ENCODE data around the gene DGKG. TPM values are rescaled to one million over a fixed set of nuclear protein-coding genes. Genes with fewer than 3 reads are reported as not detected.

Gene DGKG
- total RNA-seq, 1 donor from 2014 or later = 0.04 TPM

DNA sequence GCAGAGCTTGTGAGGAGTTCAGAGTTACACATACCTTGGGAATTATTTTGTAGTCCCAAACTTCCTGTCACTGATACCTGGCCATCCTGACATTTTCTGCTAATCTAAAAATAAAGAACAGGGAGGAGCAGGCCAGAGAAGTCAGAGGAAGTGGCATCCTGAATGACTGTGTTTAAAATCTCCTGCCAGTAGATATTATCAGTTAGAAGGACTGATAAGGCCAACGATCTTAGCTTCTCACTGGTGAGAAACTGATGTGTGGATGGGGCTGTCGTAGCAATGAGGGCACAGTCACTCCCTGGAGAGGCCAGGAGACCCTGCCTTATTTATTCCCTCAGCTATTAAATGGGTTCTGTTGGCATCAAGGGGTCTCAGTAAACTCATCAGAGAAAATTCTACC, 115.1 kb downstream of the DGKG start:
- TF ChIP-seq, protein P1, sequence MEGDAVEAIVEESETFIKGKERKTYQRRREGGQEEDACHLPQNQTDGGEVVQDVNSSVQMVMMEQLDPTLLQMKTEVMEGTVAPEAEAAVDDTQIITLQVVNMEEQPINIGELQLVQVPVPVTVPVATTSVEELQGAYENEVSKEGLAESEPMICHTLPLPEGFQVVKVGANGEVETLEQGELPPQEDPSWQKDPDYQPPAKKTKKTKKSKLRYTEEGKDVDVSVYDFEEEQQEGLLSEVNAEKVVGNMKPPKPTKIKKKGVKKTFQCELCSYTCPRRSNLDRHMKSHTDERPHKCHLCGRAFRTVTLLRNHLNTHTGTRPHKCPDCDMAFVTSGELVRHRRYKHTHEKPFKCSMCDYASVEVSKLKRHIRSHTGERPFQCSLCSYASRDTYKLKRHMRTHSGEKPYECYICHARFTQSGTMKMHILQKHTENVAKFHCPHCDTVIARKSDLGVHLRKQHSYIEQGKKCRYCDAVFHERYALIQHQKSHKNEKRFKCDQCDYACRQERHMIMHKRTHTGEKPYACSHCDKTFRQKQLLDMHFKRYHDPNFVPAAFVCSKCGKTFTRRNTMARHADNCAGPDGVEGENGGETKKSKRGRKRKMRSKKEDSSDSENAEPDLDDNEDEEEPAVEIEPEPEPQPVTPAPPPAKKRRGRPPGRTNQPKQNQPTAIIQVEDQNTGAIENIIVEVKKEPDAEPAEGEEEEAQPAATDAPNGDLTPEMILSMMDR (IDR thresholded peaks at IDR 0.05; ENCODE audit: unreplicated experiment) = no peak
- no peaks in the 10 kb centered on the region for H3K4me1 Mint-ChIP-seq
- H3K36me3 Mint-ChIP-seq = no peaks in the 10 kb centered on the region
- H3K4me3 Mint-ChIP-seq = no peak overlapping the region
- H3K27ac Mint-ChIP-seq = no peak overlapping the region
- H3K9me3 Mint-ChIP-seq = no peaks in the 10 kb centered on the region
- DNase-seq (ENCODE audit: low spot score in 2 of 2, unreplicated experiment in 2 of 2) = no peak
- peaks cover 33% of the 10 kb centered on the region for H3K27me3 Mint-ChIP-seq (ENCODE audit: low read depth)

DNA sequence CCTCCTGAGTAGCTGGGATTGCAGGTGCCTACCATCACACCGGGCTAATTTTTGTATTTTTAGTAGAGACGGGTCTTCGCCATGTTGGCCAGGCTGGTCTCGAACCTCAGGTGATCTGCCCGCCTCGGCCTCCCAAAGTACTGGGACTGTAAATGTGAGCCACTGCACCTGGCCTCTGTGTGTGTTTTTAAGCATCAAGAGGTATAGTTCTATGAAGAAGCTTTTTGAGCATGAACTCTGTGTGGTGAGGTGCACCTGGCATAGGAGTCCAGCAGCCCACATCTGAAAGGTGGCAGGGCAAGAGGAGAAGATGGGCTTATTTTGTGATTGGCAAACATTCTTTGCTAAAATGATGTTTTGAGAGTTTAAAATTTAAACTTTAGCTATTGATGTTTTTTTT, 118.0 kb downstream of the DGKG start:
- DNase-seq (ENCODE audit: low spot score in 2 of 2, unreplicated experiment in 2 of 2) = no peak
- H3K4me1 Mint-ChIP-seq = no peaks in the 10 kb centered on the region
- H3K9me3 Mint-ChIP-seq = no peaks in the 10 kb centered on the region
- H3K36me3 Mint-ChIP-seq = no peaks in the 10 kb centered on the region
- TF ChIP-seq, protein P1 (IDR thresholded peaks at IDR 0.05; ENCODE audit: unreplicated experiment) = no peak
- H3K27me3 Mint-ChIP-seq (ENCODE audit: low read depth) = peaks cover 17% of the 10 kb centered on the region
- no peak overlapping the region for H3K27ac Mint-ChIP-seq
- H3K4me3 Mint-ChIP-seq = no peak overlapping the region

DNA sequence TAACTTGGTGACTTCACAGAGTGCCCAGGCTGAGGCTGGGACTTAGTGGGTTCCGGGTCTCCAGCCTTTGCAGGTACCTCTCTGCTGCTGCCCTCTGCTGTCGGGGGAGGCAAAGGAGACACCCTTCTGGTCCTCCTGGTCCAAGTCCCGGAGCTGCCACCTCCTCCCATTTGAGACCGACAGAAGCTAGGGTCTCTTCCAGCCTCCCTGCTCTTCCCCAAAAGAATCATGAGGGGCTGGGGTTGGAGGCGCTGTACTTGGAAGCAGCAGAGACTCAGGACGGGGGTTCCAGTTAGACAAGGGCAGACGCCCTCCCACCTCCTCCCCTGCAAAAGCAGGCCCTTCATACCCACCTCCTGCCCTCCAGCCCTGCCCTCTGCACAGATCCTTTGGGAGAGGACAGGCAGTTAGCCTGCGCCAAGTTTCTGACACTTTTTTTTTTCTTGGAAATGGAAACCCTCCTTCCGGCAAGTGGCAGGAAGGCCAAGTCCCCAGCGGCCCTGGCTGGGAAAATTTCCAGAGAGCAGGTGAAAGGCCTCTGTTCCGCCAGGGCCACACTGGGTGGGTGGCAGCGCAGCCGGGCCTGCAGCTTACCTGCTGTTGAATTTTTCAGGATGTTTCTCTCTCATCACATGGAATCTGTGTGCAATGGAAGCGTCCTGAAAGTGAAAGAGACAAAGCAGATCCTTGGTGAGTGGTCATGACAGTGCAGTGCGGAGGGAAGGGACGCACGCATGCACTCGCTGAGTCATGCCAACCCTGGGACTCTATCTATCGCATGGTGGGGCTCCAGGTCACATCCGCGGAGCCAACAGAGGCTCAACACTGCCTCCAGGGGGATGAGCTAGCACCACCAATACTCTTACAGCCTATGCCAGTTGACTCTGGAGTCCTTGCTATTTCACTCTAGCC, 119.9 kb downstream of the DGKG start:
- Mint-ChIP-seq H3K36me3 (no peaks in the 10 kb centered on the region), H3K27ac (no peak overlapping the region), H3K4me1 (no peaks in the 10 kb centered on the region), H3K4me3 (no peak overlapping the region), H3K9me3 (no peaks in the 10 kb centered on the region), H3K27me3 (ENCODE audit: low read depth) (peaks cover 2% of the 10 kb centered on the region)
- TF ChIP-seq, protein P1 (IDR thresholded peaks at IDR 0.05; ENCODE audit: unreplicated experiment) = no peak
- no peak for DNase-seq (ENCODE audit: low spot score in 2 of 2, unreplicated experiment in 2 of 2)

DNA sequence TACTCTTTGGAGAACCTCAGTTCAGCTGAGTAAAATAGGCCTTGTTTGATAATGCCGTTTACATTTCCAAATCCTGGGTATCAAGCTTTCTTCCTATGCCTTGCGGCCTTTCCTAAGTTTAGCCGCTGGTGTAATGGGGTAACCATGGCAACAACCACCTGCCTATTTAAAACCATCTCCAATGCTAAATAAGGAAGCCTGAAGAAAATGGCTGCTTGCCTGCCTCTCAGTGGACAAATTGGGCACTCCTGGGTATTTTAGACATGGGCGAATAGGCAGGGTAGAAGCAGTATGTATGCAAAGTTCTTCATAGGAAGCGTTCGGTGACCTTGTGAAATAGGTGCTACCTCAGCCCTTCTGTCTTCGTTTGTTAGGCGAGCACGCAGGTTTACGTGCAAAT, 122.7 kb downstream of the DGKG start:
- Mint-ChIP-seq H3K27ac (no peak overlapping the region), H3K4me3 (no peak overlapping the region)

DNA sequence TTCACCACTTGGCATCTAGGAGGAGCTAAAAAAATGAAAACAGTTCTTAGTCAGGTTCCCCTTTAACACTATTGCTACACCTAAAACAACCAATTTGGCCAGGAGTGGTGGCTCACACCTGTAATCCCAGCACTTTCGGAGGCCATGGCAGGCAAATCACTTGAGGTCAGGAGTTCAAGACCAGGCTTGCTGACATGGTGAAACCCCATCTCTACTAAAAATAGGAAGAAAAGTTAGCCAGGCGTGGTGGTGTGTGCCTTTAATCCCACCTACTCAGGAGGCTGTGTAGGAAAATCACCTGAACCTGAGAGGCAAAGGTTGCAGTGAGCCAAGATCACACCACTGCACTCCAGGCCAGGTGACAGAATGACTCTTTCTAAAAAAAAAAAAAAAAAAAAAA, 124.1 kb downstream of the DGKG start:
- H3K4me1 Mint-ChIP-seq = peaks cover 4% of the 10 kb centered on the region
- H3K4me3 Mint-ChIP-seq = no peak overlapping the region
- H3K9me3 Mint-ChIP-seq = no peaks in the 10 kb centered on the region
- no peaks in the 10 kb centered on the region for H3K36me3 Mint-ChIP-seq
- TF ChIP-seq, protein P1 (IDR thresholded peaks at IDR 0.05; ENCODE audit: unreplicated experiment) = no peak
- no peak for DNase-seq (ENCODE audit: low spot score in 2 of 2, unreplicated experiment in 2 of 2)
- H3K27ac Mint-ChIP-seq = no peak overlapping the region
- H3K27me3 Mint-ChIP-seq (ENCODE audit: low read depth) = peaks cover 11% of the 10 kb centered on the region

More for the DNA sequence above, 122.7 kb downstream of the DGKG start:
- H3K27me3 Mint-ChIP-seq (ENCODE audit: low read depth) = peaks cover 10% of the 10 kb centered on the region
- no peaks in the 10 kb centered on the region for H3K9me3 Mint-ChIP-seq
- DNase-seq (ENCODE audit: low spot score in 2 of 2, unreplicated experiment in 2 of 2) = no peak
- H3K36me3 Mint-ChIP-seq = no peaks in the 10 kb centered on the region
- TF ChIP-seq, protein P1 (IDR thresholded peaks at IDR 0.05; ENCODE audit: unreplicated experiment) = no peak
- peaks cover 2% of the 10 kb centered on the region for H3K4me1 Mint-ChIP-seq
